ENCODE results near the gene LUZP2.

- no peak for TF ChIP-seq CTCF (IDR thresholded peaks at IDR 0.05; ENCODE audit: low read depth, low read length, poor library complexity, severe bottlenecking)
- no peak for TF ChIP-seq EZH2phosphoT487 (IDR thresholded peaks at IDR 0.05; ENCODE audit: borderline replicate concordance, low read length)
Measured at GRCh38 chr11:24513479-24514218, 16.8 kb downstream of the LUZP2 start.

All from DOHH2 (cell line).